NCI-H524 treated with DMSO at 0.1 percent for 48 hours (cell line): ENCODE results near the gene HOXB4.

ENCODE experiments used
- DNase-seq: peaks from one replicate; lab custom pipeline; 2025; lab: John Stamatoyannopoulos, UW

Gene HOXB4

GRCh38 chr17:48577946-48578615, at the start of gene HOXB4:
Gene HOXB4, minus strand, starts transcription at chr17:48578350. Its CDS starts 31 bp downstream, at chr17:48578319.
- no peak for DNase-seq

GRCh38 chr17:48627118-48627597, 49.0 kb upstream of the HOXB4 start:
- no peak for DNase-seq

- no peak for DNase-seq
These were observed 48.3 kb upstream of the HOXB4 start, which contains the start of gene HOXB9 for GRCh38 chr17:48626245-48627117. Gene HOXB9, minus strand, starts transcription at chr17:48626358. Its CDS starts 89 bp downstream, at chr17:48626269.

GRCh38 chr17:48625495-48626244, 47.5 kb upstream of the HOXB4 start:
- DNase-seq = no peak

- no peak for DNase-seq
These were observed 46.7 kb upstream of the HOXB4 start for GRCh38 chr17:48624544-48625494.

GRCh38 chr17:48624118-48624517, 46.0 kb upstream of the HOXB4 start:
- no peak for DNase-seq

GRCh38 chr17:48623583-48623982, 45.4 kb upstream of the HOXB4 start:
- DNase-seq = no peak

- no peak for DNase-seq
These were observed 44.7 kb upstream of the HOXB4 start for GRCh38 chr17:48622857-48623256.

GRCh38 chr17:48621410-48622392, 43.6 kb upstream of the HOXB4 start:
- no peak for DNase-seq

- DNase-seq = no peak
These were observed 42.5 kb upstream of the HOXB4 start for GRCh38 chr17:48620461-48621139.

GRCh38 chr17:48619826-48620449, 41.8 kb upstream of the HOXB4 start:
- DNase-seq = no peak

- no peak for DNase-seq
These were observed 40.2 kb upstream of the HOXB4 start for GRCh38 chr17:48618256-48618896.

GRCh38 chr17:48617471-48618255, 39.5 kb upstream of the HOXB4 start:
- no peak for DNase-seq

- DNase-seq = no peak
These were observed 38.7 kb upstream of the HOXB4 start for GRCh38 chr17:48616717-48617470.

- DNase-seq = no peak
These were observed 38.0 kb upstream of the HOXB4 start for GRCh38 chr17:48615963-48616716.
